GM20000 (cell line): Measurements from ENCODE around the gene PLEKHF1.

Experiments
- DNase-seq: peaks from one replicate; pipeline ENCODE4 v3.0.0; 2012; ENCODE audit warnings: low spot score
- CTCF ChIP-seq: IDR thresholded peaks from 2 replicates; pipeline ENCODE4 v1.5.1; 2012; ENCODE audit warnings: mild to moderate bottlenecking, control low read depth; ENCODE audit errors: extremely low read depth, missing control alignments

Gene PLEKHF1

GRCh38 chr19:29715701-29716581, 50.7 kb downstream of the PLEKHF1 start:
- TF ChIP-seq CTCF: no peak
- no peak for DNase-seq

- no peak for DNase-seq
- TF ChIP-seq CTCF: no peak
These were observed 51.8 kb downstream of the PLEKHF1 start for GRCh38 chr19:29717051-29717450.

- TF ChIP-seq CTCF: no peak
- no peak for DNase-seq
These were observed 58.9 kb downstream of the PLEKHF1 start for GRCh38 chr19:29724102-29724641.

- TF ChIP-seq CTCF: no peak
- no peak for DNase-seq
These were observed 59.5 kb downstream of the PLEKHF1 start for GRCh38 chr19:29724746-29725145.
